T-helper 17 cell (primary cell): Measurements from ENCODE around the gene HSP90B1. TPM values are rescaled to one million over a fixed set of nuclear protein-coding genes. Genes with fewer than 3 reads are reported as not detected.
A peak's percentile ranks its signal among the peaks of the same experiment; 100 is the strongest.

Source experiments
- ATAC-seq: fragments of 150-1000 bp; cut with Tn5 transposase; 2 replicates; pipeline ENCODE4 v1.10.0; 2021; ENCODE audit warnings: mild to moderate bottlenecking, moderate library complexity
- DNase-seq, 3 donors: peaks; one replicate each; pipeline versions ENCODE4 v3.0.0 to v3.0.0-alpha.2; 2020 to 2021
- H3K9me3 ChIP-seq: one replicate; pipeline ENCODE4 v1.7.0; 2013; ENCODE audit warnings: low read length, mild to moderate bottlenecking; ENCODE audit not compliant: control insufficient read depth, poor library complexity, severe bottlenecking
- H3K27ac Mint-ChIP-seq: one replicate; pipeline ENCODE4 v1.8.0; 2022; ENCODE audit warnings: mild to moderate bottlenecking, moderate library complexity, mixed read lengths
- H3K27me3 Mint-ChIP-seq: one replicate; pipeline ENCODE4 v1.8.0; 2022; ENCODE audit warnings: mixed read lengths
- H3K36me3 Mint-ChIP-seq: one replicate; pipeline ENCODE4 v1.8.0; 2022; ENCODE audit warnings: low read depth, mixed read lengths
- H3K4me1 Mint-ChIP-seq: one replicate; pipeline ENCODE4 v1.8.0; 2022; ENCODE audit warnings: mild to moderate bottlenecking, mixed read lengths
- H3K4me3 Mint-ChIP-seq: one replicate; pipeline ENCODE4 v1.8.0; 2022; ENCODE audit warnings: mild to moderate bottlenecking, moderate library complexity, mixed read lengths
- total RNA-seq, 4 donors: library from RNA in 2 of 4; stranded (reverse) in 2 of 4; gene quantifications; one replicate each; pipeline ENCODE4 v1.2.3 and lab custom pipeline; 2022 to 2026

HSP90B1 gene
- 100 to 1,000 TPM; 339 to 429 TPM for total RNA-seq
- 540 to 546 reads per million in 2 donors for total RNA-seq (lab: John Stamatoyannopoulos, UW)

- Mint-ChIP-seq H3K4me3 (peak within 1 kb of the TSS; percentile 93), H3K27me3 (no peaks in the 10 kb centered on the region), H3K27ac (peak within 1 kb of the TSS; percentile 100), H3K36me3 (peaks cover 3% of the 10 kb centered on the region), H3K4me1 (peaks cover 53% of the 10 kb centered on the region)
- DNase-seq, result peak; percentile 98 to 99 (median 99)
- peak; percentile 76 for ATAC-seq
- H3K9me3 ChIP-seq, result no peaks in the 10 kb centered on the region
These were observed at the start of gene HSP90B1 for GRCh38 chr12:103930034-103930786. Gene HSP90B1 (plus strand): TSS chr12:103930410. CDS start chr12:103930516, 106 bp downstream.

GRCh38 chr12:103881261-103881660, 48.9 kb upstream of the HSP90B1 start:
- H3K9me3 ChIP-seq, result no peaks in the 10 kb centered on the region
- no peak for DNase-seq
- Mint-ChIP-seq H3K4me1 (peaks cover 26% of the 10 kb centered on the region), H3K4me3 (no peak overlapping the region), H3K27ac (peak overlapping the region; percentile 92), H3K36me3 (no peaks in the 10 kb centered on the region), H3K27me3 (no peaks in the 10 kb centered on the region)
- no peak for ATAC-seq

GRCh38 chr12:103882861-103883596, 47.2 kb upstream of the HSP90B1 start:
- Mint-ChIP-seq H3K27ac (peak overlapping the region; percentile 68), H3K27me3 (no peaks in the 10 kb centered on the region), H3K4me3 (no peak overlapping the region), H3K36me3 (no peaks in the 10 kb centered on the region), H3K4me1 (peaks cover 24% of the 10 kb centered on the region)
- no peaks in the 10 kb centered on the region for H3K9me3 ChIP-seq
- DNase-seq (no peak), ATAC-seq (no peak)

- no peaks in the 10 kb centered on the region for H3K9me3 ChIP-seq
- H3K36me3 Mint-ChIP-seq, result no peaks in the 10 kb centered on the region
- no peak for ATAC-seq
- no peaks in the 10 kb centered on the region for H3K27me3 Mint-ChIP-seq
- H3K4me3 Mint-ChIP-seq, result no peak overlapping the region
- peaks cover 21% of the 10 kb centered on the region for H3K4me1 Mint-ChIP-seq
- DNase-seq, result no peak
- no peak overlapping the region for H3K27ac Mint-ChIP-seq
These were observed 46.3 kb upstream of the HSP90B1 start for GRCh38 chr12:103883908-103884307.

- Mint-ChIP-seq H3K27me3 (no peaks in the 10 kb centered on the region), H3K4me1 (peaks cover 19% of the 10 kb centered on the region), H3K27ac (no peak overlapping the region), H3K36me3 (no peaks in the 10 kb centered on the region), H3K4me3 (no peak overlapping the region)
- peak; percentile 26 for ATAC-seq
- DNase-seq, result peak in 1 of 3 donors; percentile 25
- no peaks in the 10 kb centered on the region for H3K9me3 ChIP-seq
These were observed 45.9 kb upstream of the HSP90B1 start for GRCh38 chr12:103884316-103884715.

GRCh38 chr12:103886195-103886797, 43.9 kb upstream of the HSP90B1 start:
- H3K27ac Mint-ChIP-seq, result no peak overlapping the region
- DNase-seq, result no peak

GRCh38 chr12:103887738-103888137, 42.5 kb upstream of the HSP90B1 start:
- H3K4me3 Mint-ChIP-seq, result no peak overlapping the region
- no peak overlapping the region for H3K27ac Mint-ChIP-seq

More at GRCh38 chr12:103886195-103886797, 43.9 kb upstream of the HSP90B1 start:
- H3K4me3 Mint-ChIP-seq, result no peak overlapping the region
- no peaks in the 10 kb centered on the region for H3K27me3 Mint-ChIP-seq
- no peaks in the 10 kb centered on the region for H3K36me3 Mint-ChIP-seq
- ATAC-seq, result no peak
- H3K4me1 Mint-ChIP-seq, result peaks cover 12% of the 10 kb centered on the region
- H3K9me3 ChIP-seq, result no peaks in the 10 kb centered on the region

GRCh38 chr12:103897316-103897715, 32.9 kb upstream of the HSP90B1 start:
- Mint-ChIP-seq H3K4me3 (no peak overlapping the region), H3K4me1 (peaks cover 12% of the 10 kb centered on the region), H3K36me3 (peaks cover 2% of the 10 kb centered on the region), H3K27me3 (no peaks in the 10 kb centered on the region), H3K27ac (no peak overlapping the region)
- ATAC-seq (no peak), DNase-seq (no peak)
- no peaks in the 10 kb centered on the region for H3K9me3 ChIP-seq

More at GRCh38 chr12:103887738-103888137, 42.5 kb upstream of the HSP90B1 start:
- ATAC-seq (no peak), DNase-seq (no peak)
- no peaks in the 10 kb centered on the region for H3K9me3 ChIP-seq
- Mint-ChIP-seq H3K36me3 (no peaks in the 10 kb centered on the region), H3K4me1 (peaks cover 13% of the 10 kb centered on the region), H3K27me3 (no peaks in the 10 kb centered on the region)

GRCh38 chr12:103901518-103902173, 28.6 kb upstream of the HSP90B1 start:
- Mint-ChIP-seq H3K27me3 (no peaks in the 10 kb centered on the region), H3K4me1 (peaks cover 30% of the 10 kb centered on the region), H3K36me3 (no peaks in the 10 kb centered on the region), H3K4me3 (peak overlapping the region; percentile 83), H3K27ac (peak overlapping the region; percentile 94)
- DNase-seq (peak; percentile 20 to 32 (median 32)), ATAC-seq (peak; percentile 98)
- H3K9me3 ChIP-seq, result no peaks in the 10 kb centered on the region

GRCh38 chr12:103903993-103904392, 26.2 kb upstream of the HSP90B1 start:
- Mint-ChIP-seq H3K4me3 (no peak overlapping the region), H3K4me1 (peaks cover 36% of the 10 kb centered on the region), H3K36me3 (no peaks in the 10 kb centered on the region), H3K27me3 (no peaks in the 10 kb centered on the region), H3K27ac (peak overlapping the region; percentile 94)
- DNase-seq (no peak), ATAC-seq (no peak)
- no peaks in the 10 kb centered on the region for H3K9me3 ChIP-seq

GRCh38 chr12:103905730-103906349, 24.4 kb upstream of the HSP90B1 start:
- no peaks in the 10 kb centered on the region for H3K9me3 ChIP-seq
- Mint-ChIP-seq H3K27me3 (no peaks in the 10 kb centered on the region), H3K4me3 (no peak overlapping the region), H3K36me3 (no peaks in the 10 kb centered on the region), H3K27ac (peak overlapping the region; percentile 94), H3K4me1 (peaks cover 33% of the 10 kb centered on the region)
- no peak for DNase-seq
- no peak for ATAC-seq

GRCh38 chr12:103908246-103908541, 22.0 kb upstream of the HSP90B1 start:
- ATAC-seq (no peak), DNase-seq (no peak)
- Mint-ChIP-seq H3K27me3 (no peaks in the 10 kb centered on the region), H3K4me3 (no peak overlapping the region), H3K4me1 (peaks cover 24% of the 10 kb centered on the region), H3K36me3 (no peaks in the 10 kb centered on the region), H3K27ac (no peak overlapping the region)
- no peaks in the 10 kb centered on the region for H3K9me3 ChIP-seq
